ENCODE results near the gene AOPEP.

Gene AOPEP

GRCh38 chr9:95090023-95090791, 363.7 kb downstream of the AOPEP start:
- no peak for DNase-seq

DNA sequence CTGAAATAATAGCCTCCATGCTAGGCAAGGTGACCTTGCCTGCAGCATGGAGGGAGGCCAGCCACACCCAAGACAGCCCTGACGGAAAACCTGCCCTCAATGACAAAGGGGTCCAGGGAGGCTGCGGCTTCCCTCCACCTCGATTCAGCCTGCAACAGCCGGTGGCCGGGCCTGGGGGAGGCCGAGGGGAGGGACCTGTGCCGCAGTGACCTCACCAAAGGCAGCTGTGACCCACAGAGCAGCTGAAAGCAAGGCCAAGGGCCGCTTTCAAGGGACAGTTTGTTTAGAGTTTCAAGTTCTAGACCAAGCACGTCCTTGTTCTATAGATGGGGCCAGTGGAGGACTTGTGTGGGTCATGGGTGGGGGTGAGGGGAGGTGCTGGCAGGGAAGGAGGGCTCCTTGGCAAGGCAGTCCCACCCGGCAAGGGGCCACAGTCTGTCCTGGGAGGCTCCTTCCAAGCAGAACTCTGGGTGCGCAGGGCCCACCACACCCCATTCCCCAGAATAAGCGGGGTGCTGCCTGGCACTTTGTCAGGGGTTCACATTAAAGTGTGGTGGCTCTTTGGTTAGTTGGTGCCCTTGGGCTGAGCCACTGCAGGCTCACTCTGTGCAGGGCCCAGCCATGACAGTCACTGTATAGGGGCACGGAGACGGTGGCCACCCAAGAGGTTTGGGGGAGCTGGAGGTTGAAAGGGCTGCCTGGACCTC, 364.5 kb downstream of the AOPEP start:
- DNase-seq: no peak

GRCh38 chr9:95091601-95092261, 365.2 kb downstream of the AOPEP start:
- DNase-seq: no peak

DNA sequence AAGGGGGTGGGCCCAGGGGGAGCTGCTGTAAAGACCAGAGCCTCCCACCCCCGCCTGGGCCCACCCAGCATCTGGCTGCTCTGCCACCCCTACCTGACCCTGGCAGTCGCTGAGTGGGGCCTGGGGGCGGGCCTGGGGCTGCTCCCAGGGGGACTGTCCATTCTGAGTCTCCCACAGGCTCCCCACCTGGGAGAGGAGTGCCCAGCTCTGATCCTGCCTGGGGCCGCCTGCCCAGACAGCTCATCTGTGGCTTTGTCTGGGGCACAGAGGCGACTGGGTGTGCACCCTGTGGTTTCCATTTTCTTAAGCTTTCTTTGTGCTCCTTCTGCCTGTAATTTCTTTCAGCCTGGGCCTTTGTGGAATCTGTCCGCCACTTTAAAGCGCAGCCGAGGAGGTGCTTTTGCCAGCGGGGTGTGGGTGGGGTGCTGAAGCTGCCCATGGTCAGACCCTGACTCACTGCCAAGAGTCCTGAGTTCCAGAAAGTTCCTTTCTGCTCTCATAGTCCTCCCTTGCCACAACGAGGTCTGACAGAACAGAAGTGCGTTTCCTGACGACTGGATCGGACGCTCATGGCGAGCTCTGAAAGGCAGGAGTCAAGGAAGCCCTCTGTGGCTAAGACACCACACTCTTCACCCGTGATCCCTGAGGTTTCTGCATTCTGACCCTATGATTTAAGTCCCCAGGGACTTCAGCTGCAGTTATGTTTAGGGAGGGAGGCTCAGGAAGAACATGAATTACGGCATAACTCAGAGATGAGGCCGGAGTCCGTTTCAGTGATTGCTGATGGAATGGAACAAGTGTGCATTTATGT, 366.0 kb downstream of the AOPEP start:
- no peak for DNase-seq

DNA sequence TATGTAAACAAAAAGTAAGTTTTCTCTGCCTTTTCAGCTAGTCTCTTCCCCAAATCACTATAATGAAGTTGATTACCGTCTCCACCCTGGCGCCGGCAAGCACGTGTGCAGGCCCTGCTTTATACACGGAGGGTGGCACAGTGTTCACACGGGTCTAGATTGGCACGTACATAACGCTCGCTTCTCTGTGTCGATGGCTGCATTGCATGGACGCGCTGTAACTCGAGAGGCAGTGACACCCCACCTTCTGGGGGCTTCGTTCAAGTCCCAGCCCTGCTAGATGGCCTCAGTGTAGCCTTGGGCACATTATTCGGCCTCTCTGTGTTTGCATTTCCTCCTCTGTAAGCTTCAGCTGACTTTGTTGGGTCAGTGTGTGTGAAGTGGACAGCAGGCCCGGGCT, 367.1 kb downstream of the AOPEP start:
- DNase-seq: no peak

DNA sequence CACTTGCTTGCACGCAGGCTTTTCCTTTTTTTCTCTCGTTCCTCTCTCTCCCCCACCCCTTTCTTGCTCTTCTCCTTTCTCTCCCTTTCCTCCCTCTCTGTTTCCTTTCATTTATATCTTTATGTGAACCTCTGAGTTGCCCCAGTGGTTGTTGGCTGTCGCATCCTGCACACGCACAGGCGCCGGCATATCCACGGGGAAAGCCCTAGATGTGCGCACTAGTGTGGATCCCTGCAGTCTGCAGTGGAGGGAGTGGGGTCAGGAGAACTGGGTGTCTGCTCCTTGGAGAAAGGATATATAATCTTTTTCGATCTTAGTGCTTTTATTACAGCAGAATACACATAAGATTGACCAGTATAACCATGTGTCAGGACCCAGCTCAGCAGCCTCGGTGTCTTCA, 367.5 kb downstream of the AOPEP start:
- DNase-seq: no peak

DNA sequence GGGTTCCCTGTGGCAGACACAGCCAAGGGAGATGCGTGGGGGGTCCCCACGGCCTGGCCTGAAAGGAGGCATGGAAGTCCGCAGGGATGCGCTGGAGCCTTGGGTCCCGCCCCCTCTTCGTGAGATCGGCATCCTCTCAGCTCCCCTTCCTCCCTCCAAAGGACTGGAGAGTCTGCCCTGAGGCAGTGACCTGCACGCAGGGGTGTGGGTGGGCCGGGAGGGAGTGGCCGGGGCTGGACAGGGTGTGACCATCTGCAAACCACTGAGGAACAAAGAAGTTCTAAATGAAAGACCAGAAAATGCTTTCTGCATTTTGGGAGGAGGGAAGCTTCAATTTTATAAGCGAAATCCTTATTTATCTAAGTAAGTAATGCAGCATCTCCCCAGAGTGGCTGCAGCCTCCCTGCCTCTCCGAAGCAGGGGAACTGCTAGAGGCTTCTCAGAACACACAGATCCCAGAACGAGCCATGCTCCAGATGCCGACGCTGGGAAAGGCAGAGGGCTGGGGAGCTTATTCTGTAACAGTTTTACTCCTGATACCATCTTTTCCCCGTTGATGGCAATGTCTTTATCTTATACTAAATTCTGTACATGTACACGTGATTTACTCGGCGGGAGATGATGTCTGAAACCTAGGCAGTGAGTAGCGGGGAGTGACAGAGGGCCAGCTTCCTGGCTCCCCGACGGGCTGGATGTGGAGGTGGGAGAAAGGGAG, 369.3 kb downstream of the AOPEP start:
- DNase-seq: no peak

- DNase-seq: no peak
Measured at GRCh38 chr9:95096381-95096780, 369.9 kb downstream of the AOPEP start.

DNA sequence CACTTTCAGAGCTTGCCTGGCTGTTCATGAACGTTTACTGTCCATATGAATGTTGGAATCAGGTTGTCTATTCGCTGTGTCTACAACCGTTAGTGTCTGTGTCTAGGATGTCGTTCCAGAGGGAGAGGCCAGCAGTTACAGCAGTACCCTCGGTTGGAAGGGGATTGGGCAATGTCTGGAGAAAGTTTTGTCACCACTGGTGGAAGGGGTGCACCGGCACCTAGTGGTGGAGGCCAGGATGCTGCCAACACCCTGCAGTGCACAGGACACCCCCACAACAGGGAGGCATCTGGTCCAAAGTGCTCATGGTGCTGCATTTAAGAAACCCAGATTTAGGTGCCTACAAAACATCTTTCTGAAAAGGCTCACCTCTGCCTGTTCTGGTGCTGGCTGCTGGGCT, 370.3 kb downstream of the AOPEP start:
- DNase-seq: no peak

DNA sequence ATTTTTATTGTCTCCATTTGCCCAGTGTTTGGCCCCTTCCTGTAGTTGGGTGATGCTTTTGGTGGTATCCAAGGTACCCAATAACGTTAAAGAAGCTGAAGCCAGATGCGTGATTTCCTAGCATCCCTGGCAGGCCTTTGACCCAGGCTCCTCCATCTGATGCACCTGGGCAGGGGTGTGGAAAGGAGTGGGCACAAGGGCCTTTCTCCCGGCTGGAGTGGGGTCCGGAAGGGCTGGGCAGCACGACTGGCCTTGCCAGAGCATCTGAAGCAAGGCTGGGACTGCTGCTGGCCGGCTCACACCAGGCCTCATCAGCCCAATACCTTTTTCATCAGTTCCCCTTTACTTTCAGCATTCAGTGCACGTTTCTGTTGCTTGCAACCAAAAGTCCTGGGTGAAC, 370.8 kb downstream of the AOPEP start:
- DNase-seq: no peak

GRCh38 chr9:95098391-95098921, 372.0 kb downstream of the AOPEP start:
- no peak for DNase-seq

DNA sequence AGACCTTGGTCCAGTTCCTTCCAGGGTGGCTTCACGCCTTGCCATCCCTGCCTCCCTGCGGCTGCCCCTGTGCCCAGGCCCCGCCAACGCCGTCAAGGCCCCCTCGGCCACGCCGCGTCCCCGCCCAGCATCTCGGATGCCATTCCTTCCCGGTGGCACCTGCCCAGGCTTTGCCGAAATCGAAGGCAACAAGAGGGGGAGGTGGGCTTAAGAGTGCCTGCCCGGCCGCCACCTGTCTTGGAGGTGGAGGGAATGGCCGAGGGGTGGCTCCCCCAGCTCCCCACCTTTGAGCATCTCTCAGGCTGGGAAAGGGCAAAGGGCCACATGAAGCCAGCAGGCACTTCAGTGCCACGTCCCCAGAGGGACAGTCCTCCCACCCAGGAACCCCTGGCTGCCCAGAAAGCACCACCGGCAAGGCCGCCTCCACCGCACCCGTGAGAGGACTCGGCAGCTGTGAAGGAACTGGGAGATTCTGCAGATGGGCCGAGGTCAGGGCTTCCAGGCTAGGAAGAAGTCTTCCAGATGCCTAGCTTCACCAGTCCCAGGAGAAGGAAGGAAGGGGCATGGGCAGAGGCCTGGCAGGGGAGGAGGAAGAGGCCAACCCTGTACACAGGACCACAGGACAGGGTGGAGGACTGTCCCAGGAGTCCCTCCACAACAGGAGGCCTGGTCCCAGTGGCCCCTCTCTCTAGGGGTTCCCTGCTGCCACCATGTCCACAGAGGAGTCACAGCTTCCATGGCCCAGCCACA, 373.0 kb downstream of the AOPEP start:
- no peak for DNase-seq

- DNase-seq: no peak
Measured at GRCh38 chr9:95100071-95100627, 373.6 kb downstream of the AOPEP start.

DNA sequence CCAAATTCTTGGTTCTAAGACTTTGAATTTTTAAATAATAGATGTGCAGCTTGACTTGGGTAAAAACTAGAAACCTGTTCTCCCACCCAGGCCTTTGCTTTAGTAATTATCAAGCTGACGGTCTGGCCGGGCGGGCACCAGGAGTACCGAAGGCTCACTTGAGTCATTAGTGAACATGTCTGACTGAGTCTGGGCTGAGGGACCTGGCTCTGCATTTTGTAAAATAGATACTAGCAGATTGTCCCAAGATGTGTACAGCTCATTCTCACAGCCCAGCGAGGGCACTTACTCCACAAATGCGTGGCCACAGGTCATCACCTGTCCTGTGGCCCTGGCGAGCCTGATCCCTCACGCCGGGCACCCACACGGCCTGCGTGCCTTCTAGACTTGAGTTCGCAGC, 374.8 kb downstream of the AOPEP start:
- DNase-seq: no peak

- no peak for DNase-seq
Measured at GRCh38 chr9:95102001-95102433, 375.5 kb downstream of the AOPEP start.

GRCh38 chr9:95102572-95102971, 376.1 kb downstream of the AOPEP start:
- no peak for DNase-seq

DNA sequence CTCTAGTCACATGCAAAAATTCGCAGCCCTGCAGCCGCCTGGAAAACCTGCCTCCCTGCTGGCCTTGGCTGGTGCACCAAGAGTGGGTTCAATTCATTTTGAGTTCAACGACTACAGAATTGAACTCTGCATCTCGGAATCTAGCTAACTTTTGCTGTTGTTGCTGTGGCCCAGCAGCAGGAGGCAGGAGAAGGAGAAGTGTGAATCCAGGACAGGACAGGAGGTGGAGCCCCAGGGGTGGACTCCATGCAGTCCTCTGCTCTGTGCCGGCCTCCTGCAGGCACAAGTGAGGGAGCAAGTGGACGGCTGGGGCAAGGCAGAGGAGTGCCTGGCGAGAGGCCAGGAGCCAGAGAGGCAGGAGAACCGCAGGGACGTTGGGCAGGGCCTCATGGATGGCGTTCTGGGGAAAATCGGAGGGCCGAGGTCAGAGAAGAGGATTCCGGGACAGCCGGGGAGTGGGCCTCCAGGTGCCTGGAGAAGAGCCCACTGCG, 376.8 kb downstream of the AOPEP start:
- no peak for DNase-seq

GRCh38 chr9:95103871-95104580, 377.5 kb downstream of the AOPEP start:
- DNase-seq: no peak

DNA sequence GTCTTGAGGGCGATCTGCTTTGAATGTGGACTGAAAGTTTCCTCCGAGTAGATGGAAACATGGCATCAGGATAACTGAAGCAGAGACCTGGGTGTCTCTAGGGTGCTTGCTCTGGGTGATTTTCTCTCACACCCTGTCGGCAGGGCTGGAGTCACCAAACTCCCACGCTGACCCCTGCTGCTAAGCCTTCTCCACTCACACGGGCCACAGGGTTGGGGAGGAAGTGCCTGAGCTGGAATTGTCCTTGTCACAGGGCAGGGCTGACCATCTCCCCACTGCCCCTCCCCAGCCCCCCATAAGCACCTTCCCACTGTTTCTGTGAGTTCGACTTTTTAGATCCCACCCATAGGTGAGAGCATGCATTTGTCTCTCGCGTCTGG, 378.1 kb downstream of the AOPEP start:
- no peak for DNase-seq

- DNase-seq: no peak
Measured at GRCh38 chr9:95104980-95105379, 378.5 kb downstream of the AOPEP start.

Data from GDM1 (cell line).